K562 (cell line): Measurements from ENCODE around the gene TRERF1. TPM values are rescaled to one million over a fixed set of nuclear protein-coding genes. Genes with fewer than 3 reads are reported as not detected.

Source experiments
- ATAC-seq: fragments of 200-7000 bp; cut with Tn5 transposase; 3 replicates; pipeline ENCODE4 v1.9.1; 2020; ENCODE audit warnings: moderate library complexity
- BruUV-seq: library from RNA; stranded (reverse); fragments of 400-500 nt; replicated peaks from 2 replicates; lab custom pipeline; 2021; lab: Mats Ljungman, UMichigan
- CTCF ChIA-PET: fragments of 300-600 bp; formaldehyde crosslinking; extraction: SDS; loops from one replicate; lab custom pipeline; 2021; ENCODE audit warnings: low intra/inter-chr PET ratio; lab: Yijun Ruan, JAX
- POLR2A ChIA-PET: fragments of 300-600, 350-650 bp; sonication (Branson Sonifier 250); formaldehyde crosslinking; extraction: SDS; loops from one replicate; lab custom pipeline; 2021; ENCODE audit warnings: antibody characterized with exemption, inconsistent platforms; lab: Yijun Ruan, JAX
- DNase-seq, 4 experiments: peaks; one replicate each; pipeline versions ENCODE4 v3.0.0 to v3.0.0-alpha.2; 2011 to 2018; ENCODE audit warnings: low spot score in 3 of 4, mixed read lengths in 3 of 4; ENCODE audit errors: extremely low read depth in 1 of 4
- FAIRE-seq: peaks from 2 replicates; lab custom pipeline; 2011; peaks lifted over from hg19 to GRCh38; lab: Jason Lieb, UNC
- H2AFZ ChIP-seq: 2 replicates; pipeline ENCODE4 v1.6.0; 2011; ENCODE audit warnings: low read depth, low read length, control low read depth, inconsistent platforms
- H3K27ac ChIP-seq: fragments of 200-600 bp; 3 replicates; pipeline ENCODE4 v1.8.0; 2011; ENCODE audit warnings: low read depth, mild to moderate bottlenecking, control low read depth, inconsistent platforms, low read length, moderate library complexity, mixed read lengths; ENCODE audit errors: extremely low read depth
- H3K27me3 ChIP-seq, 2 experiments: fragments of 300-600 bp in 1 of 2; 2 replicates in 1 of 2; 3 replicates in 1 of 2; pipeline versions ENCODE4 v1.6.0 to v1.8.0; 2011; ENCODE audit warnings: inconsistent platforms in 2 of 2, low read length in 2 of 2, mild to moderate bottlenecking in 1 of 2, mixed read lengths in 1 of 2, moderate library complexity in 1 of 2; ENCODE audit not compliant: control insufficient read depth in 2 of 2, insufficient read depth in 2 of 2
- H3K36me3 ChIP-seq: fragments of 300-600 bp; 3 replicates; pipeline ENCODE4 v1.8.0; 2011; ENCODE audit warnings: mild to moderate bottlenecking, low read length, inconsistent platforms; ENCODE audit not compliant: control insufficient read depth, insufficient read depth
- H3K4me1 ChIP-seq, 2 experiments: fragments of 200-600 bp in 1 of 2; replicated peaks in 1 of 2; 2 replicates in 1 of 2; 3 replicates in 1 of 2; pipeline versions ENCODE4 v1.5.1 to v1.8.0; 2011; ENCODE audit warnings: inconsistent platforms in 2 of 2, low read length in 2 of 2, mild to moderate bottlenecking in 1 of 2, mixed read lengths in 1 of 2, moderate library complexity in 1 of 2; ENCODE audit not compliant: control insufficient read depth in 2 of 2, insufficient read depth in 2 of 2
- H3K4me2 ChIP-seq: 2 replicates; pipeline ENCODE4 v1.6.1; 2011; ENCODE audit warnings: low read length, control low read depth, inconsistent platforms, mixed read lengths; ENCODE audit not compliant: insufficient read depth
- H3K4me3 ChIP-seq: fragments of 200-600 bp; sonication (generic), shearing (Covaris generic); 2 replicates; pipeline ENCODE4 v1.5.1; 2016; ENCODE audit warnings: control low read depth, inconsistent platforms
- H3K79me2 ChIP-seq: fragments of 200-600 bp; 3 replicates; pipeline ENCODE4 v1.8.0; 2011; ENCODE audit warnings: low read length, inconsistent platforms; ENCODE audit not compliant: control insufficient read depth, insufficient read depth
- H3K9ac ChIP-seq, 2 experiments: 2 replicates each; pipeline versions ENCODE4 v1.6.0 to v1.6.1; 2011; ENCODE audit warnings: low read depth in 2 of 2, low read length in 2 of 2, control low read depth in 1 of 2, inconsistent platforms in 1 of 2, mild to moderate bottlenecking in 1 of 2, mixed read lengths in 1 of 2; ENCODE audit not compliant: insufficient read depth in 1 of 2
- H3K9me1 ChIP-seq: one replicate; pipeline ENCODE4 v1.6.0; 2011; ENCODE audit warnings: inconsistent platforms, mild to moderate bottlenecking, low read length, moderate library complexity; ENCODE audit not compliant: control insufficient read depth, insufficient read depth
- H3K9me3 ChIP-seq: replicated peaks from 2 replicates; pipeline ENCODE4 v1.5.1; 2011; ENCODE audit warnings: low read depth, low read length, inconsistent platforms; ENCODE audit not compliant: control insufficient read depth, insufficient read depth
- H4K20me1 ChIP-seq: replicated peaks from 2 replicates; pipeline ENCODE4 v1.6.1; 2011; ENCODE audit warnings: low read length, inconsistent platforms, mixed read lengths; ENCODE audit not compliant: control insufficient read depth, insufficient read depth
- CREBBP ChIP-seq: IDR thresholded peaks from one replicate; pipeline ENCODE4 v1.6.1; 2012; ENCODE audit warnings: low read depth, mild to moderate bottlenecking, control low read depth, inconsistent platforms, low read length
- DACH1 ChIP-seq: fragments of 450-650 bp; IDR thresholded peaks from 2 replicates; pipeline ENCODE4 v1.6.1; 2018; ENCODE audit not compliant: partially characterized antibody
- E2F5 ChIP-seq: sonication (generic); formaldehyde crosslinking; IDR thresholded peaks from 2 replicates; pipeline ENCODE4 v1.8.0; 2022; ENCODE audit warnings: mild to moderate bottlenecking, missing genetic modification reagents
- FOXJ3 ChIP-seq: sonication (generic); formaldehyde crosslinking; IDR thresholded peaks from 2 replicates; pipeline ENCODE4 v1.4.0; 2020; ENCODE audit warnings: mild to moderate bottlenecking, missing genetic modification reagents
- MAFK ChIP-seq: IDR thresholded peaks from 2 replicates; pipeline ENCODE4 v1.6.1; 2011; ENCODE audit warnings: low read length, improper control_type of control experiment
- MYNN ChIP-seq, 2 experiments: sonication (generic); formaldehyde crosslinking in 1 of 2; IDR thresholded peaks; 2 replicates each; pipeline versions ENCODE4 v1.5.0 to v1.6.1; 2016 to 2020; ENCODE audit warnings: antibody characterized with exemption in 1 of 2, missing genetic modification reagents in 1 of 2
- ZNF561 ChIP-seq: fragments of 450-650 bp; formaldehyde crosslinking; conservative IDR thresholded peaks from 2 replicates; pipeline ENCODE4 v1.4.0; 2020; ENCODE audit warnings: mild to moderate bottlenecking, moderate library complexity
- ZNF76 ChIP-seq: fragments of 250-450 bp; sonication (Bioruptor Pico); IDR thresholded peaks from 2 replicates; pipeline ENCODE4 v1.4.0; 2020; ENCODE audit warnings: mild to moderate bottlenecking, moderate library complexity, borderline replicate concordance
- WGBS: fragments of 100-300 bp; shearing (Covaris generic); methylation state at CpG from one replicate; pipeline ENCODE4 v1.1.6; 2016; ENCODE audit warnings: low coverage, mixed read lengths; ENCODE audit not compliant: insufficient coverage; ENCODE audit errors: missing lambda C conversion rate; 5-methylcytosine and 5-hydroxymethylcytosine counted together
- in situ Hi-C: fragments of 300-500 bp; cut with MboI; formaldehyde crosslinking; loops from 4 replicates; pipeline ENCODE4 v1.15.0; 2018; ENCODE audit warnings: inconsistent platforms, mixed read lengths
- intact Hi-C: fragments of 100-400 bp; cut with micrococcal nuclease; formaldehyde crosslinking; loops from 2 replicates; pipeline ENCODE4 v1.14.2; 2022
- polyA plus RNA-seq, 8 experiments: library from polyadenylated mRNA; depleted of rRNA in 4 of 8; stranded (reverse) in 5 of 8; unstranded in 3 of 8; fragments of >200 nt; fragmentation: Nextera tagmentation in 2 of 8; fragmentation: Illumina TruSeq in 1 of 8; extraction: Ambion mirVana in 2 of 8; extraction: Trizol in 1 of 8; gene quantifications; 2 replicates each; pipeline versions ENCODE4 v1.2.1 to v1.2.3, GENCODE V29; 2011 to 2014; ENCODE audit warnings: inconsistent platforms in 1 of 8, missing spikeins in 1 of 8
- total RNA-seq, 7 experiments: library from RNA; depleted of rRNA in 6 of 7; stranded (reverse); fragments of >200 nt in 6 of 7; fragmentation: Illumina TruSeq in 2 of 7; extraction: Trizol in 2 of 7; gene quantifications; 2 replicates each; pipeline versions ENCODE4 v1.2.1 to v1.2.3, GENCODE V29; 2011 to 2021; ENCODE audit warnings: low replicate concordance in 1 of 7

TRERF1 gene
- total and polyA plus RNA-seq, 9 of the 15 experiments (the other 6 are each of a cell fraction or from before 2014, with no cell fraction given) = 0.04 to 0.20 (median 0.07) TPM; not detected in 3

- H3K27ac ChIP-seq = no peak overlapping the region
- H3K27me3 ChIP-seq = no peaks in the 10 kb centered on the region
- H3K9ac ChIP-seq = no peak overlapping the region
- ATAC-seq (no peak), DNase-seq (no peak), FAIRE-seq (no peak)
- no TSS peak for BruUV-seq
- no peak overlapping the region for H3K4me2 ChIP-seq
- CTCF ChIA-PET = no interaction called here
- WGBS = 61% methylated on average over 3 of the region's 3 CpGs
- H3K36me3 ChIP-seq = peaks cover 28% of the 10 kb centered on the region; the same call in 2 of the 3 replicates
- peaks cover 33 to 49% of the 10 kb centered on the region in 2 experiments for H3K4me1 ChIP-seq
- POLR2A ChIA-PET = no interaction called here
- peaks cover 6% of the 10 kb centered on the region for H3K9me3 ChIP-seq
- in situ Hi-C loops = no loop called here
- no peak overlapping the region for H3K4me3 ChIP-seq
- intact Hi-C loops = no loop called here
- no peaks in the 10 kb centered on the region for H3K79me2 ChIP-seq
- no peaks in the 10 kb centered on the region for H3K9me1 ChIP-seq
- TF ChIP-seq ZNF561 (no peak), FOXJ3 (no peak), E2F5 (CRISPR knock-in tag) (no peak), MYNN (IDR thresholded peaks at IDR 0.05) (no peak), MYNN (CRISPR knock-in tag; IDR thresholded peaks at IDR 0.05) (no peak), DACH1 (no peak), ZNF76 (CRISPR knock-in tag) (no peak), CREBBP (no peak), MAFK (no peak)
- H2AFZ ChIP-seq = no peak overlapping the region
- H4K20me1 ChIP-seq = no peaks in the 10 kb centered on the region
These were observed 250.3 kb downstream of the TRERF1 start for GRCh38 chr6:42201382-42201781.
